ENCODE results near the gene KIRREL2. TPM values are rescaled to one million over a fixed set of nuclear protein-coding genes. Genes with fewer than 3 reads are reported as not detected.

Gene KIRREL2
- total RNA-seq, 1 experiment from 2014 or later = 3.1 TPM

DNA sequence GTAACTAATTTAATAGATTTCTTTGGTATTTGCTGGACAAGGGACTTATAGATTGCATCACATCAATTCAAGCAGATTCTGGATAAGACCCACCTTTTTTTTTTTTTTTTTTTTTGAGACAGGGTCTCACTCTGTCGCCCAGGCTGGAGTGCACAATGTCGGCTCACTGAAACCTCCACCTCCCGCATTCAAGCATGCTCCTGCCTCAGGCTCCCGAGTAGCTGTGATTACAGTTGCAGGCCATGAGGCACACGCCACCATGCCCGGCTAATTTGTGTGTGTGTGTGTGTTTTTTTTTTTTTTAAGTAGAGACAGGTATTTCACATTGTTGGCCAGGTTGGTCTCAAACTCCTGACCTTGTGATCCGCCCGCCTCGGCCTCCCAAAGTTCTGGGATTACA is 39.9 kb upstream of the KIRREL2 start:
- H2BK5ac ChIP-seq (ENCODE audit: insufficient read length, low read length) = no peak overlapping the region
- WGBS (ENCODE audit: extremely low coverage, insufficient read length, low lambda C conversion rate) = no CpG with 5 or more reads among the region's 9 CpGs
- H4K20me1 ChIP-seq (ENCODE audit: control insufficient read depth, insufficient read depth, insufficient read length) = no peaks in the 10 kb centered on the region
- TF ChIP-seq, protein P1, sequence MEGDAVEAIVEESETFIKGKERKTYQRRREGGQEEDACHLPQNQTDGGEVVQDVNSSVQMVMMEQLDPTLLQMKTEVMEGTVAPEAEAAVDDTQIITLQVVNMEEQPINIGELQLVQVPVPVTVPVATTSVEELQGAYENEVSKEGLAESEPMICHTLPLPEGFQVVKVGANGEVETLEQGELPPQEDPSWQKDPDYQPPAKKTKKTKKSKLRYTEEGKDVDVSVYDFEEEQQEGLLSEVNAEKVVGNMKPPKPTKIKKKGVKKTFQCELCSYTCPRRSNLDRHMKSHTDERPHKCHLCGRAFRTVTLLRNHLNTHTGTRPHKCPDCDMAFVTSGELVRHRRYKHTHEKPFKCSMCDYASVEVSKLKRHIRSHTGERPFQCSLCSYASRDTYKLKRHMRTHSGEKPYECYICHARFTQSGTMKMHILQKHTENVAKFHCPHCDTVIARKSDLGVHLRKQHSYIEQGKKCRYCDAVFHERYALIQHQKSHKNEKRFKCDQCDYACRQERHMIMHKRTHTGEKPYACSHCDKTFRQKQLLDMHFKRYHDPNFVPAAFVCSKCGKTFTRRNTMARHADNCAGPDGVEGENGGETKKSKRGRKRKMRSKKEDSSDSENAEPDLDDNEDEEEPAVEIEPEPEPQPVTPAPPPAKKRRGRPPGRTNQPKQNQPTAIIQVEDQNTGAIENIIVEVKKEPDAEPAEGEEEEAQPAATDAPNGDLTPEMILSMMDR (conservative IDR thresholded peaks at IDR 0.05) = no peak
- H3K79me2 ChIP-seq (ENCODE audit: insufficient read depth, low read length) = no peaks in the 10 kb centered on the region
- H3T11ph ChIP-seq (ENCODE audit: low read length) = no peak overlapping the region
- H3K79me1 ChIP-seq (ENCODE audit: insufficient read depth, low read depth, low read length, poor library complexity, severe bottlenecking) = no peaks in the 10 kb centered on the region
- H3K23me2 ChIP-seq (ENCODE audit: insufficient read length, low read depth, low read length, poor library complexity, severe bottlenecking) = no peaks in the 10 kb centered on the region
- peak overlapping the region in 2 of 3 experiments; percentile 88 to 95; a peak in 3 of 7 replicates for H3K27ac Mint-ChIP-seq
- no peak overlapping the region for H3K4me2 ChIP-seq (ENCODE audit: insufficient read depth, insufficient read length, low read length)
- no peaks in the 10 kb centered on the region for H3K9me3 ChIP-seq (ENCODE audit: control insufficient read depth, low read depth, low read length)
- H3K36me3 Mint-ChIP-seq (ENCODE audit: insufficient read depth in 1 of 3, low read depth in 3 of 3) = no peaks in the 10 kb centered on the region
- no peak overlapping the region for H4K8ac ChIP-seq (replicated peaks; ENCODE audit: insufficient read length, low read depth, low read length)
- no peak for DNase-seq
- H3K9ac ChIP-seq (ENCODE audit: extremely low read depth, insufficient read length, low read length) = no peak overlapping the region
- H3K4ac ChIP-seq (ENCODE audit: low read depth, low read length) = no peak overlapping the region
- H3K9me3 Mint-ChIP-seq = peaks cover 2 to 3% of the 10 kb centered on the region in 2 experiments; a peak in 2 of 5 replicates
- H2AFZ ChIP-seq (ENCODE audit: low read length) = no peak overlapping the region
- H3K18ac ChIP-seq (ENCODE audit: insufficient read length, low read depth, low read length) = no peak overlapping the region
- H2BK15ac ChIP-seq (ENCODE audit: low read depth, low read length) = no peak overlapping the region
- no peak overlapping the region for H2BK20ac ChIP-seq (ENCODE audit: low read depth, low read length, poor library complexity, severe bottlenecking)
- no peak overlapping the region for H4K5ac ChIP-seq (ENCODE audit: insufficient read length, low read depth, low read length)
- H4K91ac ChIP-seq (ENCODE audit: insufficient read length, low read depth, low read length) = no peak overlapping the region
- H3K27me3 Mint-ChIP-seq (ENCODE audit: low read depth) = peaks cover 9% of the 10 kb centered on the region
- H2BK120ac ChIP-seq (ENCODE audit: low read depth, low read length, poor library complexity, severe bottlenecking) = no peak overlapping the region
- no peak overlapping the region; a peak in 1 of 5 replicates for H3K4me3 Mint-ChIP-seq
- H3K56ac ChIP-seq (ENCODE audit: insufficient read length, low read depth, low read length) = no peak overlapping the region
- H3K4me1 ChIP-seq (ENCODE audit: insufficient read depth, low read length) = peaks cover 3% of the 10 kb centered on the region; the same call in 1 of the 2 replicates
- no peak overlapping the region for H2BK12ac ChIP-seq (ENCODE audit: insufficient read length, low read depth, low read length)
- H3K27ac ChIP-seq (ENCODE audit: insufficient read length, low read depth, low read length) = no peak overlapping the region
- no peak overlapping the region for H2AK5ac ChIP-seq (ENCODE audit: insufficient read length, low read length)
- no peak overlapping the region for H3K14ac ChIP-seq (ENCODE audit: insufficient read depth, low read length)
- no peak overlapping the region for H3K23ac ChIP-seq (ENCODE audit: insufficient read length, low read depth, low read length)
- peaks cover 13 to 18% of the 10 kb centered on the region in 2 experiments for H3K4me1 Mint-ChIP-seq
- H3K27me3 ChIP-seq (ENCODE audit: insufficient read depth, low read length) = no peaks in the 10 kb centered on the region
